ENCODE data around the gene SLC50A1.
"Not testable (repeated sequence)": the region's sequence is repeated elsewhere in the genome, so short reads cannot be mapped to it uniquely, and the experiment has no call there.

SLC50A1 gene

GRCh38 chr1:155117610-155118009 lies 18.0 kb upstream of the SLC50A1 start:
- FAIRE-seq = no peak

DNA sequence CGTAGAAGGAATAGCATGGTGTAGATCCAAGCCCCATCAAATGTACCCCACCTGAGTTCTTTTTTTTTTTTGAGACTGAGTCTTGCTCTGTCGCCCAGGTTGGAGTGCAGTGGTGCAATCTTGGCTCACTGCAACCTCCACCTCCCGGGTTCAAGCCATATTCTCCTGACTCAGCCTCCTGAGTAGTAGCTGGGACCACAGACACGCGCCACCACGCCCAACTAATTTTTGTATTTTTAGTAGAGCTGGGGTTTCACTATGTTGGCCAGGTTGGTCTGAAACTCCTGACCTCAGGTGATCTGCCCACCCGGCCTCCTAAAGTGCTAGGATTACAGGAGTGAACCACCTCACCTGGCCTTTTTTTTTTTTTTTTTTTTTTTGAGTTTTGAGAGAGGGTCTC lies 17.6 kb upstream of the SLC50A1 start:
- not testable (repeated sequence) for FAIRE-seq

- FAIRE-seq = no peak
Observed at GRCh38 chr1:155120253-155120652, 15.4 kb upstream of the SLC50A1 start.

GRCh38 chr1:155121249-155121648 lies 14.4 kb upstream of the SLC50A1 start:
- FAIRE-seq = no peak

GRCh38 chr1:155122308-155122707 lies 13.3 kb upstream of the SLC50A1 start:
- no peak for FAIRE-seq

DNA sequence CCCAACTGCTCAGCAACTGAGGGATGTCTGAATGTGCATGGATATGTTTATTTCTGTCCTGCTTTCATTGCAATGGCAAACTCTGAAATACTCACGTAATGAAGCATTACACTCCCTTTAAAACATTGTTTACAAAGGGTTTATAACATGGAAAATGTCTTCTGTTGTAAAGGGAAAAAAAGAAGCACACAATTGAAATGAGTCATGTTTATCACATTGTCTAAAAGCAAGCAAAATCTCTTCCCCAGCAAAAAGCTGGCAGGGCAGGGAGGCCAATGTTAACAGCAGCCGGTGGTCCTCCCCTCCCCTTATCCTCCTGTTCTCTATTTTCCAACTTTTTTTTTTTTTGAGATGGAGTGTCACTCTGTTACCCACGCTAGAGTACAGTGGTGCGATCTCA lies 11.9 kb upstream of the SLC50A1 start:
- no peak for FAIRE-seq

DNA sequence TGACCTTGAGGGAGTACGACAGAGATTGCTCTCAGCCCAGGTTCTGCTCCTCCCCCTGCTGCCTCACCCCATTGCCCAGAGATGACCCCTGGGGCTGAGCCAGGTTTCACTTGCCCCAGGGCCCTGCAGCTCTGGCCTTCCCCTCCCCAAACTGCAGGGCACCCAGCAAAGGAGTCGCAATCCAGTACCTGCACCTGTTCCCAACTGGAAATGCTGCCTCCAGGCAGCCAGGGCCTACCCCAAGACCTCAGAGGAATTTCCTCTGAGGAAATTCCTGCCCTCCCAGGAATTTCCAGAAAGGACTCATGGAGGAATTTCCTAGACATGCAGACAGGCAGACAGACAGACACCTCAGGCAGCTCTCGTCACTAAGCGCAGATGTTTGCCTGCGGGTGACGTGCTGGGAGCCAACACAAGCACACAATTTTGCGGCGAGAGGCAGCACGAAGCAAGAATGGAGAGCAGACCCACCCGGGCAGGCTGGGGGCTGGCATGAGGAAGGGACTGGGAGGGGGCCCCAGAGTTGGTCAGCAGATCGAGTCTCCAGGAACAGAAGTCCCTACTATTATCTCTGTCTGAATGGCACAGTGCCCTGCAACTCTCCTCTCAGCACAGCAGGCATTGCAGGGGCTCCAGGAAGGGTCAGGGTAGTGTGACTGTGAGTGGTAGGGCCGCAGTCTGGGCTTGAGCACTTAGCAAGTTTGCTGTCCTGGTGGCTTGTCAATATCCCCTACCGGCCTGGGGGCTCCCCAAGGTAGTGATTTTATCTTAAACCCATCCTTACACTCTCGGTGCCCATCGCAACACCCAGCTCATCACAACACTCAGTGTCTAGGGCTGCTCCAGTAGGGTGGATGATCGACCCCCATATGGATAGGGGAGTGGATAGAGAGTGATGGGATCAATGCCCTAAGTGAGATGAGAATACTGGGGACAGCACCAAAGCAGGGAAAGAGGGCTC lies 10.9 kb upstream of the SLC50A1 start:
- FAIRE-seq = no peak

DNA sequence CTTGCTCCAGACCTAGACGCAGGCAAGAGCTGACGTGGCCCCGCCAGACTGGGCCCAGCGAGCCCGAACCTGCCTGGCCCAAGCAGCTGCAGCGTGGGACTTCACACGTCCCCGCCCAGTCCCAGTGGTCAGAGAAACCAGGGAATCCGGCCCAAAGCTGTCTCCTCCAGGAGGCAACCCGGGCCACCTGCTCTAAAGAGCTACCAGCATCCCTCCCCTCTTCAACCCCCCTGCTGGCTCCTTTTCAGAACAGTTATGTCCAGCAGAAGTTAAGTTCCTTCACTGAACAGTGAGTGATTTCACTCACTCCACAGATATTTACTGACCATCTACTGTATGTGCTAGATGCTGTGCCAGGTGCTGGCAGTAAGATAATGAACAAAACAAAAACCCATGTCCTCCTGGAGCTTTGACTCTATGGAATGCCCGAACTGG lies 10.1 kb upstream of the SLC50A1 start:
- FAIRE-seq = no peak

DNA sequence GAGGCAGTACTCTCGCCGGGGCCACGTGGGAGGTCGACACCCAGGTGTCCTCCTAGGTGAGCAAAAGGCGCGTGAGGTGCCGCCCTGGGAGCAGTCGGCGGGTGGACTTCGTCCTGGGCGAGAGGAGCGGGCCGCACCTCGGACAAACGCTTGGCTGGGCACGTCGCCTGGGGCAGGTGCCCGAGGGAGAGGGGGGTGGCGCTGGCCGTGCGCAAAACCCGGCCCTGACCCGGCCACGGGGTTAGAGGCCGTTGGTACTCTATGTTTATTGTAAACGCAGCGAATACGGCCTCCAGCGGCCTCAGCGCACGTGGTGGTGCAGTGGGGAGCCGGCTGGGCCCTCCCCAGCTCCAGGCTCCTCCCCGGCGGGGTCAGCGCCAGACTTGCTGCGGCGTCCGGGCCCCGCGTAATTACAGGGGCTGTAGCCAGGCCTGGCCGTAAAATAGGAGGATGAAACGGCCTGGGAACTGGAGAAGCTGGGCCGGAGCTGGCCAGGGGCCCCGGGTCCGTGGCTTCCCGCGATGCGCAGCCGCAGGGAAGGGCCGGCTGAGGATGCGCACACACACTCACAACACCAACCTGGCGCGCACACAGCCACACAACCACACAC lies 9.6 kb upstream of the SLC50A1 start:
- FAIRE-seq = no peak

DNA sequence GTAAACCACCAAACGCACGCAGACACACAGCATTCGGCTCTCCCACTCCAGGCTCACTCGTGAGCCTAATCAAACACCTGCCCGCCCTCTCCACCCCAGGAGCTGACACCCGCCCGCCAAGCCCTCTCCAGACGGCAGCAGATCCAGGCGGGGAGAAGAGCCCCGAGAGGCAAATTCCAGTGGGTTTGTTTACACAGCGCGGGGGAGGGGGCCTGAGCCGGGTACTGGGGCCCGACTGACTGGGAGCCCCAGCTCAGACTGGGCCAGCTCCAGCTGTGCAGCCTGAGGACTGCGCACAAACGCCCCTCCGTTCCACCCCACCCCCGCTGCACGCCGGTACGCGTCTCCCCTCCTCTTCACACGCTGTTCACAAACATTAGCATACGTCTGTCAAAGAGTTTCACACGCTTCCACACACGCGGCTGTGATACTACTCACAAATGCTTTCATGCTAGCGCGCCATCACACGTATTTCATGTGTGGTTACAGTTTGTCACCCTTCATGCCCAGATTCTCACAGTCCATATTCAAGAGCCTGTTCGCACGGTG lies 9.0 kb upstream of the SLC50A1 start:
- FAIRE-seq = no peak

DNA sequence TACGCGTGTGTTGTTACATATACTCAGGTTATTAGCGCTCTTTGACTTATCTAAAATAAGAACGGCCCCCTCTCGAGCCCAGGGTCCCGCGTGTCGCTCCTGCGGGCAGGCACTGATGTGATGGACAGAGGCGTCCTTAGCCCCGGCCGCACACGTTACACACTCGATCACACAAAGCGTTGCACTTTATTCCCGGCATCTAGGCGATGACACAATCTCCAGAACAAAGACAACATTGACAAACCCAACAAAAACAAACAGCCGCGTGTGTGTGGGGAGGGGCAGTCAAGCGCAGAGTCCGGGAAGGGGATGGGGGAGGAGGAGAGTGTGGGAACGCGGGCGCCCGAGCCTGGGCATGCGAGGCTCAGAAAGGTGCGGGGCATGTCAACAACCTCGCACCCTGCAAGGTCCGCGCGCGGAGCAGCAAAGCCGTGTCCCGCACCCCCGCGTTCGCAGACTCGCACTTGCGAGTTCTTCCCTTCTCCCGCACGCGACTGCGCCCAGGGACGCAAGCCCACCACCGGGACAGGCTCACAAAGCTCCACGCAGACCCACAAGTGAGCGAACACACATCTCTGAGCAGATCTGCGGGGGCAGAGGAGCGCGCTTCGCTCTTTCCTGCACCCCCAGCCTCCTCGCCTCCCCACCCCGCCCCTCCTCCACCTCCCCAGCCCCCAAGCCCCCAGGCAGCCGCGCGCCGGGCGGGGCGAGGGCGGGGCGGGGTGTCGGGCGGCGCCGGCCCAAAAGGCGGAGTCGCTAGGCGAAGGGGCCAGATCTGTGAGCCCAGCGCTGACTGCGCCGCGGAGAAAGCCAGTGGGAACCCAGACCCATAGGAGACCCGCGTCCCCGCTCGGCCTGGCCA lies 8.3 kb upstream of the SLC50A1 start, which contains the start of gene EFNA1:
TSS of gene EFNA1 (plus strand) at position 772 of the 862 bp plus-strand sequence. CDS start 102 bp downstream, outside the sequence.
- no peak for FAIRE-seq

DNA sequence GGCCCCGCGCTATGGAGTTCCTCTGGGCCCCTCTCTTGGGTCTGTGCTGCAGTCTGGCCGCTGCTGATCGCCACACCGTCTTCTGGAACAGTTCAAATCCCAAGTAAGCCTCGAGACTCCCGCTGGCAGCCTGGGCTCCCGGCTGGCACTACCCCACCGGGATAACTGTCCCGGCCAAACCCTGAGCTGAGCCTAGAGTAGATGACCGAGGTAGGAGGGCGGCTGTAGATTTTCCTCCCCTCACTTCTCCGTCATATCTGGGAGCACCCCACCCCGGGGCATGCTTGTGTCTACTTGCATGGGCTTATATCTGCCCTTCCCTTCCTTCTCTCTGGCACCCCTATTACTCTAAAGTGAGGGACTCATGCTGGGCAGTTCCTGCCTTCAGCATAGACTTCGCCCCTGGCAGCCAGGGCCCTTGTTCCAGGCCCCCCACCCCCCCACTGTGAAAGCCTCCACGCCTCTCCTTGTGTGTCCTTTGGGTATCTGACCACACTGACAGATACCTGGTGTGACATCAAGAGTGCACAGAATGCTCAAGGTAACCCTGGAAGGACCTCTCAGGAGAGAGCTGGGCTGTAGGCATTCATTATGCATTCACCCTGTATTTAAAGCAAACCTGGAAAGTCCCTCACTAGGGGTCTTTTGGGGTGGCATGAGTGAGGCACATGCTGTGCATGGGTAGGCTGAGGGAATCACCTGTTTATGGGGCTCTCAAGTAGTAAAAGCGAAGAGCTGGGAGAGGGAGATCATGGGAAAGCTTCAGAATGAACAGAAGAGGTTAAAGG lies 7.5 kb upstream of the SLC50A1 start:
- no peak for FAIRE-seq

- FAIRE-seq = no peak
Observed at GRCh38 chr1:155128755-155129473, 6.7 kb upstream of the SLC50A1 start.

DNA sequence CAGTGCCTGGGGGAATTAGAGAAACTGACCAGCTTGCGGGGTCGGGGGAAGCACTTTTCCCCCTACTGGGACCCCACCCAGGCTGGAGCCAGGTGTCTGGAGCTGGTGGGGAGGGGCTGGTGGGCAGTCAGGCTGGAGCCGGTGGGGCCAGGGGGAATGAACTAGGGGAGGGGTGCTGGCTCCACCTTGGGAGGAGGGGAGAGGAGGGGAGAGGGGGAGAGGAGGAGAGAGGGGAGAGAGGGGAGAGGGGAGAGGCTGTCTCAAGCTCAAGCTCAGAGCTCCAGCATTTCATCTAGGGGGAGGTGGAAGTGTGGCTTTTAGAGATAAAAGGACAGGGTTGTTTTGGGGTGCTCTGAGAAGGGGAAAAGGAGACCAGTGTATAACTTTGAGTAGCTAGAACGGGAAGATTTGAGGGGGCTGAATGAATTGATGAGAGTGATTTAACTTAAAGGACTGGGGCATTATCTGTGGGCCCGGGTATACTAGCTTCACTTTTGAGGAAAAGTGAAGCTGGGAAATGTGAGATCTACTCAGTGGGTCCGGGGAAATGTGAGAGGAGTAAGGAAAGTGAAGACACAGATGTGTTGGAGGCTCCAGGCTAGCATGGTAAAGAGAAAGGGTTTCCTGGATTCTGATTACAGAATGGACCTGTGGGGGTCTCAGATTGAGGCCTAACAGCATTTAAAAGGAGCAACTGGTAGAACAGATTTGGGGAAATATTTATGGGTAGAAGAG lies 5.2 kb upstream of the SLC50A1 start:
- no peak for FAIRE-seq

DNA sequence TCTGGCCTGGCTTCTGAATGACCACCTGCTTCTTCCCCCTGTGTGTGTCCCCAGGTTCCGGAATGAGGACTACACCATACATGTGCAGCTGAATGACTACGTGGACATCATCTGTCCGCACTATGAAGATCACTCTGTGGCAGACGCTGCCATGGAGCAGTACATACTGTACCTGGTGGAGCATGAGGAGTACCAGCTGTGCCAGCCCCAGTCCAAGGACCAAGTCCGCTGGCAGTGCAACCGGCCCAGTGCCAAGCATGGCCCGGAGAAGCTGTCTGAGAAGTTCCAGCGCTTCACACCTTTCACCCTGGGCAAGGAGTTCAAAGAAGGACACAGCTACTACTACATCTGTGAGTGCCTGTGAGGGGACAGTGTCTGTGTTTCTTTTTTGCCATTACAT lies 4.4 kb upstream of the SLC50A1 start:
- FAIRE-seq = no peak

DNA sequence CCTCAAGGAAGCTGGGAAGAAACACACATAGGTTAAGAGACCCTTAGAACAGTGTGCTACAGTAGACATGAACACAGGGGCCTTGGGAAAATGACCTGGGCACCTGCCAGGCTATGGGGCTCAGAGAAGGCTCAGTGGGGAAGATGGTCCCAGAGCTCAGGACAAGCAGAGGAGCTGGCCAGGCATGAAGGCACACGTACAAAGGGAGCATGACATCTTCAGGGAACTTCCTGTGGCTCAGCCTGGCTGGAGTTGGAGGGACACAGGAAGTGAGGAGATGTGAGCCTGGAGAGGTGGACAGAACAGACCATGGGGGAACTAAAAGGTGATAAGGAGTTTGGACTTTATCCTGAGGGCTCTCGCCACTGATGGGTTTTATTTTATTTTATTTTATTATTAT lies 3.8 kb upstream of the SLC50A1 start:
- FAIRE-seq = no peak

- FAIRE-seq = no peak
Observed at GRCh38 chr1:155133799-155134281, 1.8 kb upstream of the SLC50A1 start.

DNA sequence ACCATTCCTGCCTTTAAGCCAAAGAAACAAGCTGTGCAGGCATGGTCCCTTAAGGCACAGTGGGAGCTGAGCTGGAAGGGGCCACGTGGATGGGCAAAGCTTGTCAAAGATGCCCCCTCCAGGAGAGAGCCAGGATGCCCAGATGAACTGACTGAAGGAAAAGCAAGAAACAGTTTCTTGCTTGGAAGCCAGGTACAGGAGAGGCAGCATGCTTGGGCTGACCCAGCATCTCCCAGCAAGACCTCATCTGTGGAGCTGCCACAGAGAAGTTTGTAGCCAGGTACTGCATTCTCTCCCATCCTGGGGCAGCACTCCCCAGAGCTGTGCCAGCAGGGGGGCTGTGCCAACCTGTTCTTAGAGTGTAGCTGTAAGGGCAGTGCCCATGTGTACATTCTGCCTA lies 1.3 kb upstream of the SLC50A1 start:
- FAIRE-seq = no peak

DNA sequence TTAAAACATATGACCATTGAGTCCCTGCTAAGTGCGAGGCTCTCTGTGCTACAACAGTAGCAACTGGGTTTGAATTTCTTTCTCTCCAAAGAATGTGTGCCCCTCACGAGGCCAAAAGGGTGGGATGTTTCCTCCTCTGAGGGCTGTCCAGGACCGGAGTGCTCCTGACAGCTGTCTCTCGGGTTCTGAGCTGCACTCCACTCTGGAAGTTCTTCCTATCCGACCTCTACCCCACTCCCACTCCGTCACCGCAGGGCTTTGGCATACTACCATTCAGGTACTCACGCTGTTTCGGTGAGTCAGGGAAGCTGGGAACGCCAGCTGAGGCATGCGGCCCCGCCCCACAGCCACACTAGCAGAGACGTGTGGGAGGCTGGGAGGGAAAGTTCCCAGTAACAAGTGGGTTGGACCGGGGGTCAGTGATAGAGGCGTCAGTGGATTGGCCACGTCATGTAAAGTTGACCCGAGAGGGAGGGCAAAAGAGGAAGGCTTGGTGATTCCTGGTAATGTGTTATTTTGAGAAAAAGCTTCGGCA lies 705 bp upstream of the SLC50A1 start:
- no peak for FAIRE-seq

DNA sequence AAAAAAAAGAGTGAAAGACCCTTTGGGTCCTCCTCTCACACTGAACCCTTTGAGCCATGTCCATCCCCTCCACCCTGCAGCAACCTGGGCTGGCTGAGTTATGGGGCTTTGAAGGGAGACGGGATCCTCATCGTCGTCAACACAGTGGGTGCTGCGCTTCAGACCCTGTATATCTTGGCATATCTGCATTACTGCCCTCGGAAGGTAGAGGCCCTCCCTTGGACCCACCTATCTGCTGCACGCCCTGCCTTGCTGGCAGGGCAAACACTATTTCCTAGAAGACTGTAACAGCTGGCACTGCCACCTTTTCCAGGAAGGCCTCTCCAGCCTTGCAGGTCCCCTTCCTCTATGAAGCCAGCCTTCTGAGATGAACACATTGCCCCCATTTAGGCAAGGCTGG lies 1.1 kb downstream of the SLC50A1 start:
- FAIRE-seq = no peak
